HG02943 (cell line): Measurements from ENCODE around the gene CABP2.
"Not testable (repeated sequence)": the region's sequence is repeated elsewhere in the genome, so short reads cannot be mapped to it uniquely, and the experiment has no call there.

ENCODE experiments used
- ATAC-seq: cut with Tn5 transposase; IDR thresholded peaks from one replicate; pipeline ENCODE4 v1.9.1; 2021; ENCODE audit warnings: mild to moderate bottlenecking, low read depth, moderate library complexity; ENCODE audit not compliant: unreplicated experiment

CABP2 gene

GRCh38 chr11:67539550-67539949 is 16.3 kb upstream of the CABP2 start:
- no peak for ATAC-seq

- ATAC-seq: no peak
These were observed 15.7 kb upstream of the CABP2 start for GRCh38 chr11:67538823-67539505.

- no peak for ATAC-seq
These were observed 15.1 kb upstream of the CABP2 start for GRCh38 chr11:67538306-67538705.

GRCh38 chr11:67535561-67535960 is 12.3 kb upstream of the CABP2 start:
- no peak for ATAC-seq

- ATAC-seq: no peak
These were observed 10.9 kb upstream of the CABP2 start for GRCh38 chr11:67534070-67534679.

GRCh38 chr11:67532889-67533288 is 9.6 kb upstream of the CABP2 start:
- no peak for ATAC-seq

- no peak for ATAC-seq
These were observed 7.0 kb upstream of the CABP2 start for GRCh38 chr11:67530282-67530592.

- ATAC-seq: no peak
These were observed 5.1 kb upstream of the CABP2 start for GRCh38 chr11:67528376-67528775.

GRCh38 chr11:67525275-67525976 is 2.2 kb upstream of the CABP2 start:
- no peak for ATAC-seq

GRCh38 chr11:67524480-67524808 is 1.2 kb upstream of the CABP2 start:
- no peak for ATAC-seq

GRCh38 chr11:67523556-67524479 is 572 bp upstream of the CABP2 start:
- no peak for ATAC-seq

GRCh38 chr11:67522338-67522737 is 908 bp downstream of the CABP2 start:
- ATAC-seq: no peak

GRCh38 chr11:67521924-67522323 is 1.3 kb downstream of the CABP2 start:
- ATAC-seq: no peak

- no peak for ATAC-seq
These were observed 2.1 kb downstream of the CABP2 start for GRCh38 chr11:67520856-67521824.

GRCh38 chr11:67519726-67520125 is 3.5 kb downstream of the CABP2 start:
- ATAC-seq: no peak

- no peak for ATAC-seq
These were observed 5.3 kb downstream of the CABP2 start for GRCh38 chr11:67517784-67518552.

GRCh38 chr11:67516806-67517205 is 6.4 kb downstream of the CABP2 start:
- no peak for ATAC-seq

GRCh38 chr11:67514116-67514515 is 9.1 kb downstream of the CABP2 start:
- no peak for ATAC-seq

- not testable (repeated sequence) for ATAC-seq
These were observed 11.7 kb downstream of the CABP2 start for GRCh38 chr11:67511558-67511957.
